22Rv1 (cell line): ENCODE results near the gene RASGEF1B.
"Not testable (repeated sequence)": the region's sequence is repeated elsewhere in the genome, so short reads cannot be mapped to it uniquely, and the experiment has no call there.

Experiments used
- ZFX ChIP-seq: fragments of 450-650 bp; IDR thresholded peaks from 2 replicates; pipeline ENCODE4 v1.6.1; 2017; ENCODE audit warnings: antibody characterized with exemption, borderline replicate concordance
- TF ChIP-seq, protein P1 (sequence below): fragments of 450-650 bp; IDR thresholded peaks from 2 replicates; pipeline ENCODE4 v1.5.1; 2017; ENCODE audit warnings: mild to moderate bottlenecking

DNA sequence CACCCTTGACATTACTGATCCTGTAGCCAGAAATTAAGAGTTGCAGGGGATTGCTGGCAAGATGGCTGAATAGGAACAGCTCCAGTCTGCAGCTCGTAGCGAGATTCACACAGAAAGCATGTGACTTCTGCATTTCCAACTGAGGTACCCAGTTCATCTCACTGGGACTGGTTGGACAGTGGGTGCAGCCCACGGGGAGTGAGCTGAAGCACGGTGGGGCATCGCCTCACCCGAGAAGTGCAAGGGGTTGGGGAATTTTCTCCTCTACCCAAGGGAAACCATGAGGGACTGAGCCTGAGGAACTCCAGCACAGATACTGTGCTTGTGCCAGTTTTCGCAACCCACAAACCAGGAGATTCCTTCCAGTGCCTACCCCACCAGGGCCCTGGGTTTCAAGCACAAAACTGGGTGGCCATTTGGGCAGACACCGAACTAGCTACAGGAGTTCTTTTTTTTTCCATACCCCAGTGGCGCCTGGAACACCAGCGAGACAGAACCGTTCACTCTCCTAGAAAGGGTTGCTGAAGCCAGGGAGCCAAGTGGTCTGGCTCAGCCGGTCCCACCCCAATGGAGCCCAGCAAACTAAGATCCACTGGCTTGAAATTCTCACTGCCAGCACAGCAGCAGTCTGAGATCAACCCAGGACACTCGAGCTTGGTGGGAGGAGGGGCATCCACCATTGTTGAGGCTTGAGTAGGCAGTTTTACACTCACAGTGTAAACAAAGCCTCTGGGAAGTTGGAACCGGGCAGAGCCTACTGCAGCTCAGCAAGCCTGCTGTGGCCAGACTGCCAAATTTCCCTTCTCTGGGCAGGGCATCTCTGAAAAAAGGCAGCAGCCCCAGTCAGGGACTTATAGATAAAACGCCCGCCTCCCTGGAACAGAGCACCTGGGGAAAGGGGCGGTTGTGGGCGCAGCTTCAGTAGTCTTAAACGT lies 1.9 kb upstream of the RASGEF1B start:
- TF ChIP-seq, protein P1, sequence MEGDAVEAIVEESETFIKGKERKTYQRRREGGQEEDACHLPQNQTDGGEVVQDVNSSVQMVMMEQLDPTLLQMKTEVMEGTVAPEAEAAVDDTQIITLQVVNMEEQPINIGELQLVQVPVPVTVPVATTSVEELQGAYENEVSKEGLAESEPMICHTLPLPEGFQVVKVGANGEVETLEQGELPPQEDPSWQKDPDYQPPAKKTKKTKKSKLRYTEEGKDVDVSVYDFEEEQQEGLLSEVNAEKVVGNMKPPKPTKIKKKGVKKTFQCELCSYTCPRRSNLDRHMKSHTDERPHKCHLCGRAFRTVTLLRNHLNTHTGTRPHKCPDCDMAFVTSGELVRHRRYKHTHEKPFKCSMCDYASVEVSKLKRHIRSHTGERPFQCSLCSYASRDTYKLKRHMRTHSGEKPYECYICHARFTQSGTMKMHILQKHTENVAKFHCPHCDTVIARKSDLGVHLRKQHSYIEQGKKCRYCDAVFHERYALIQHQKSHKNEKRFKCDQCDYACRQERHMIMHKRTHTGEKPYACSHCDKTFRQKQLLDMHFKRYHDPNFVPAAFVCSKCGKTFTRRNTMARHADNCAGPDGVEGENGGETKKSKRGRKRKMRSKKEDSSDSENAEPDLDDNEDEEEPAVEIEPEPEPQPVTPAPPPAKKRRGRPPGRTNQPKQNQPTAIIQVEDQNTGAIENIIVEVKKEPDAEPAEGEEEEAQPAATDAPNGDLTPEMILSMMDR, result not testable (repeated sequence)
- not testable (repeated sequence) for TF ChIP-seq ZFX
